GM12892 (cell line): ENCODE data around the gene SLC11A2.

Experiments
- DNase-seq: peaks from one replicate; pipeline ENCODE4 v3.0.0; 2011; ENCODE audit not compliant: insufficient read length
- FAIRE-seq: peaks from 2 replicates; lab custom pipeline; 2011; peaks lifted over from hg19 to GRCh38; lab: Jason Lieb, UNC
- POLR2A ChIP-seq: IDR thresholded peaks from 2 replicates; pipeline ENCODE4 v1.6.1; 2011; ENCODE audit warnings: low read depth, low read length, control low read depth
- POLR2AphosphoS5 ChIP-seq: IDR thresholded peaks from 2 replicates; pipeline ENCODE4 v1.6.1; 2011; ENCODE audit warnings: low read depth, low read length, control low read depth
- TAF1 ChIP-seq: IDR thresholded peaks from 2 replicates; pipeline ENCODE4 v1.6.1; 2011; ENCODE audit warnings: low read depth, mild to moderate bottlenecking, control low read depth, low read length, borderline replicate concordance

SLC11A2 gene

GRCh38 chr12:50953047-50953446, 73.1 kb downstream of the SLC11A2 start:
- DNase-seq: no peak
- FAIRE-seq: no peak
- no peak for TF ChIP-seq POLR2A
- TF ChIP-seq TAF1: no peak
- no peak for TF ChIP-seq POLR2AphosphoS5

- FAIRE-seq: no peak
- DNase-seq: no peak
- TF ChIP-seq POLR2A (no peak), POLR2AphosphoS5 (no peak), TAF1 (no peak)
Measured at GRCh38 chr12:50952510-50952909, 73.7 kb downstream of the SLC11A2 start, which contains the start of gene HIGD1C. Gene HIGD1C, plus strand, starts transcription at chr12:50952544. Its CDS starts 1,455 bp downstream, at chr12:50953999.

- FAIRE-seq: peak; percentile 14
- no peak for TF ChIP-seq POLR2AphosphoS5
- TF ChIP-seq TAF1: no peak
- no peak for TF ChIP-seq POLR2A
- DNase-seq: no peak
Measured at GRCh38 chr12:50951112-50951511, 75.1 kb downstream of the SLC11A2 start.

GRCh38 chr12:50949801-50950302, 76.3 kb downstream of the SLC11A2 start:
- no peak for TF ChIP-seq POLR2A
- no peak for TF ChIP-seq POLR2AphosphoS5
- no peak for TF ChIP-seq TAF1
- FAIRE-seq: no peak
- DNase-seq: no peak

DNA sequence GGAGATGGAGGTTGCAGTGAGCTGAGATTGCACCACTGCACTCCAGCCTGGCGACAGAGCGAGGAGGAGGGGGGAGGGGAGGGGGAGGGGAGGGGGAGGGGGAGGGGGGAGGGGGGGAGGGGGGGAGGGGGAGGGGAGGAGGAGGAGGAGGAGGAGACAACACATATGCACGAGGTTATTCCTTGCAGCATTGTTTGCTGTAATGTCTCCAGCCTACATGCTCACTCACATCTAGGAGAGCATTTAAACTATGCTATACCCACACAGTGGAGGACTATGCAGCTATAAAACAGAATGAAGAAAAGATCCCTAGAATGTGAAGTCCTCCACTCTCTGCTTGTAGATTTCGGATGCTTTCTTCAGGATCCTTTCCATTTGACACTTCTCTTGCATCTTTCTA, 77.4 kb downstream of the SLC11A2 start:
- FAIRE-seq (no peak), DNase-seq (no peak)
- no peak for TF ChIP-seq POLR2A
- no peak for TF ChIP-seq POLR2AphosphoS5
- no peak for TF ChIP-seq TAF1

DNA sequence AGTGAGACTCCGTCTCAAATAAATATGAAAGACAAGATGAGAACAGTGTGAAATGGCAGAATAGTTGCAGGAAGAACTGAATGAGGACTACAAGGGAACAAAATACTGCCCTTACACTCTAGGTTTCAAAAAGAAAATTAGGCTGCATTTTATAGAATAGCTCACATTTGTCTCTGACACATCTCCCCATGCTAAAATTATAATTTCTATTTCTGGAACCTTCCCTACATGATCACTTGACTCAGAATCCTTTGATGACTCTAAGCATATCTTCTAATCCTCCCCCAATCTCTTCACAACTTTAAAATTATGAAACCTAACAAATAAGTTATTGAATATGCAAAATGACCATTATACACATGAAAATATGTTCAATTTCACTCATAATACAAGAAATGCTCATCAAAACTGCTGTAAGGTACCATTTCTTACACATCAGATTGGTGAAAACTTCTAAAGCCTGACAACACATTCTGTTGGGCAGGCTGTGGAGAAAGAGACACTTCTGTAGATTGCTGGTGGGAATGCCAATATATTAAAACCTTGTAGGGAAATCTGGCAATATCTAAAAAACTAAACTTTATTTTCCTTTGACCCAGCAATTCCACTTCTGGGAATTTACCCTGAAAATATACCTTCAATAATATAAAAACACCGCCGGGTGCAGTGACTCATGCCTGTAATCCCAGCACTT, 78.1 kb downstream of the SLC11A2 start:
- no peak for TF ChIP-seq POLR2A
- TF ChIP-seq TAF1: no peak
- no peak for TF ChIP-seq POLR2AphosphoS5
- no peak for FAIRE-seq
- DNase-seq: no peak

GRCh38 chr12:50937653-50938052, 88.5 kb downstream of the SLC11A2 start:
- FAIRE-seq (no peak), DNase-seq (no peak)
- TF ChIP-seq TAF1 (no peak), POLR2AphosphoS5 (no peak)

- FAIRE-seq (no peak), DNase-seq (no peak)
- TF ChIP-seq POLR2AphosphoS5 (no peak), POLR2A (no peak), TAF1 (no peak)
Measured at GRCh38 chr12:50936821-50937530, 89.2 kb downstream of the SLC11A2 start.

DNA sequence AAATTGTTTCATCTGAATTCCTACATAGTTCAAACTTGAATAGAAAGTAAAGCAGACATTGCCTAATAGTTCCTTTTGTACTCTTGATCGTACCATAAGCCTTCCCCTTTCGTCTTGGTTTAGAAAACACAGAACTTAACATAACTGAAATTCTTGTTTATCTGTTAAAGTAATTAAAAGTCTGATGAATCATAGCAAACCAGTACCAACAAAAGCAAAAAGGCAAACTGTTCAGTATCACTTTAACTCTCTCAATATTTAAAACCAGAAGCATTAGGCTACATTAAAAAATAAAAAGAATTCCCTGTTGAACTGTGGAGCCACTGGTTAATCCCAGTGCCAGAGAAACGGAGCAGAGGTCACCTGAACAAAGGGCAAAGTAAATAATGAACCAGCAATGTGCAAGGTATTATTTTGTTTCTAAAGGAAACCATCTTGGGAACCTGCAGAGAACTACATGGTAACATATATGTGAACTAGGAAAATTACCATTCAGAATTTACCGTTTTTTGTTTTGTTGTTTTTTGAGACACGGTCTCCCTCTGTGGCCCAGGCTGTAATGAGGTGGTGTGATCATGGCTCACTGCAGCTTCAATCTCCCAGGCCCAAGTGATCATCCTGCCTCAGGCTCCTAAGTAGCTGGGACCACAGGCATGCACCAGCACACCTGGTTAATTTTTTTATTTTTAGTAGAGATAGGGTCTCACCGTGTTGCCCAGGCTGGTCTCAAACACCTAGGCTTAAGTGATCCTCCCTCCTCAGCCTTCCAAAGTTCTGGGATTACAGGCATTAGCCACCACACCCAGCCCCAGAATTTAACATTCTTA, 91.0 kb downstream of the SLC11A2 start:
- no peak for TF ChIP-seq TAF1
- no peak for TF ChIP-seq POLR2A
- FAIRE-seq (no peak), DNase-seq (no peak)

- no peak for TF ChIP-seq POLR2AphosphoS5
- no peak for TF ChIP-seq POLR2A
- no peak for TF ChIP-seq TAF1
- DNase-seq: no peak
- no peak for FAIRE-seq
Measured at GRCh38 chr12:50934371-50934851, 91.8 kb downstream of the SLC11A2 start.
